ENCODE results near the gene C1GALT1.
"Not testable (repeated sequence)": the region's sequence is repeated elsewhere in the genome, so short reads cannot be mapped to it uniquely, and the experiment has no call there.

The C1GALT1 gene

GRCh38 chr7:7145151-7145550 is 37.2 kb upstream of the C1GALT1 start:
- POLR2A ChIA-PET; H3K9me3 ChIP-seq (ENCODE audit: control insufficient read depth, insufficient read depth, low read depth, low read length); H3K4me1 ChIP-seq (ENCODE audit: control insufficient read depth, insufficient read depth, low read length): not testable (repeated sequence)

GRCh38 chr7:7146837-7147236 is 35.5 kb upstream of the C1GALT1 start:
- no peaks in the 10 kb centered on the region for H3K36me3 ChIP-seq (ENCODE audit: control insufficient read depth in 2 of 2, insufficient read depth in 1 of 2, low read length in 2 of 2)
- H3K27ac ChIP-seq (ENCODE audit: extremely low read depth, low read depth, low read length) = no peak overlapping the region
- no peaks in the 10 kb centered on the region for H3K9me3 ChIP-seq (ENCODE audit: control insufficient read depth, insufficient read depth, low read depth, low read length)
- no peak for TF ChIP-seq GLI4 (tag by site-specific recombination; IDR thresholded peaks at IDR 0.05)
- no peak for TF ChIP-seq MYNN (tag by site-specific recombination; IDR thresholded peaks at IDR 0.05; ENCODE audit: borderline replicate concordance)
- no peaks in the 10 kb centered on the region for H3K4me1 ChIP-seq (ENCODE audit: control insufficient read depth, insufficient read depth, low read length)
- ChIA-PET CTCF (interaction anchor here (0.6 kb wide), 1 partner anchor 1089 kb away, joined by 3 read pairs; no protein-coding TSS in a partner anchor), POLR2A (no interaction called here)
- no peak overlapping the region for H3K4me3 ChIP-seq (ENCODE audit: low read depth, low read length)

More at GRCh38 chr7:7145151-7145550, 37.2 kb upstream of the C1GALT1 start:
- H3K4me3 ChIP-seq (ENCODE audit: low read depth, low read length); H3K27ac ChIP-seq (ENCODE audit: extremely low read depth, low read depth, low read length); H3K36me3 ChIP-seq (ENCODE audit: control insufficient read depth in 2 of 2, insufficient read depth in 1 of 2, low read length in 2 of 2): not testable (repeated sequence)
- CTCF ChIA-PET = interaction anchor here (0.6 kb wide), 1 partner anchor 115 kb away, joined by 3 read pairs; no protein-coding TSS in a partner anchor

DNA sequence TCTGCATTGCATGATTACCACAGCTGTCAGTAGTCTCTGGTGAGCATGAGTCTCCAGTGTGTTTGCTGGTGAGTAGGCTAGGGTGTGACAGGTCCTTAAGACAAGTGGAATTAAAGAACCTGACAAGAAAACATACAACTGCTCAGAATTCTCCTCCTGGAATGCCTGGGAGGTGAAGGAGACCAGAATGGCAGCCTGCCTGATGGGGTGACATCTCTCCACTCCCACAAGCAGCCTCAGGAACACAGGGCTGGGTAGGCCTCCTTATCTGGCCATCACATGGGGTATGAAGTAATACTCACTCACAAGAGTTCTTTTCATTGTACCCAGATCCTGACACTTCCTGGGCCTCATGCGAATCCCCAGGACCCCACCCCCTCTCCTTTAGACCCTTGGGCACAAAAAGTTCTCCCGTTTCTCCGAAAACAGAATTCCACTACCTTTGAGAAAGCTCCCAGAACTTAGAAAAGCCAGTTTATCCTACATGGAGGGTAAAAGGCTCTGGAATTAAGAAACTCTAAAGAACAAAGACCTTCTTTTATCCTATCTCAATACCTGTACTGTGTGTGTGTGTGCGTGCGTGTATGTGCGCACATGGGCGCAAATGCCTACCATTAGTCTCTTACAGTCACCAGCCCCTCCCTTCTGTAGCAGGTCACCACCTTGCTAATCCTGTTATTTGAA is 33.4 kb upstream of the C1GALT1 start:
- POLR2A ChIA-PET = no interaction called here
- CTCF ChIA-PET = no interaction called here
- H3K27ac ChIP-seq (ENCODE audit: extremely low read depth, low read depth, low read length) = no peak overlapping the region

More for the DNA sequence above, 33.4 kb upstream of the C1GALT1 start:
- no peaks in the 10 kb centered on the region for H3K4me1 ChIP-seq (ENCODE audit: control insufficient read depth, insufficient read depth, low read length)
- no peak overlapping the region for H3K4me3 ChIP-seq (ENCODE audit: low read depth, low read length)
- no peak for TF ChIP-seq ZNF501 (tag by site-specific recombination; IDR thresholded peaks at IDR 0.05)
- TF ChIP-seq, protein P1, sequence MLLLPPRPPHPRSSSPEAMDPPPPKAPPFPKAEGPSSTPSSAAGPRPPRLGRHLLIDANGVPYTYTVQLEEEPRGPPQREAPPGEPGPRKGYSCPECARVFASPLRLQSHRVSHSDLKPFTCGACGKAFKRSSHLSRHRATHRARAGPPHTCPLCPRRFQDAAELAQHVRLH (tag by site-specific recombination; IDR thresholded peaks at IDR 0.05) = no peak
- no peak for TF ChIP-seq ZNF157 (tag by site-specific recombination; IDR thresholded peaks at IDR 0.05)
- no peak for TF ChIP-seq ZNF654 (tag by site-specific recombination; IDR thresholded peaks at IDR 0.05; ENCODE audit: low read depth)
- no peak for TF ChIP-seq ZNF133 (tag by site-specific recombination; IDR thresholded peaks at IDR 0.05)
- no peak for TF ChIP-seq ZNF354C (tag by site-specific recombination; IDR thresholded peaks at IDR 0.05; ENCODE audit: borderline replicate concordance, low read depth)
- TF ChIP-seq ZBTB17 (tag by site-specific recombination; IDR thresholded peaks at IDR 0.05) = no peak
- no peak for TF ChIP-seq ZNF514 (tag by site-specific recombination; IDR thresholded peaks at IDR 0.05)
- TF ChIP-seq ZNF792 (tag by site-specific recombination; IDR thresholded peaks at IDR 0.05) = no peak
- no peak for TF ChIP-seq SCRT1 (tag by site-specific recombination; IDR thresholded peaks at IDR 0.05; ENCODE audit: borderline replicate concordance)
- no peak for TF ChIP-seq HOXC10 (CRISPR knock-in tag; IDR thresholded peaks at IDR 0.05)
- no peak for TF ChIP-seq ZNF518A (tag by site-specific recombination; conservative IDR thresholded peaks at IDR 0.05; ENCODE audit: low read depth)
- TF ChIP-seq ZSCAN16 (tag by site-specific recombination; IDR thresholded peaks at IDR 0.05) = no peak
- TF ChIP-seq ZBTB20 (tag by site-specific recombination; IDR thresholded peaks at IDR 0.05) = no peak
- TF ChIP-seq ZNF510 (tag by site-specific recombination; IDR thresholded peaks at IDR 0.05; ENCODE audit: insufficient replicate concordance) = no peak
- no peak for TF ChIP-seq ZNF404 (tag by site-specific recombination; IDR thresholded peaks at IDR 0.05)
- TF ChIP-seq, protein P2, sequence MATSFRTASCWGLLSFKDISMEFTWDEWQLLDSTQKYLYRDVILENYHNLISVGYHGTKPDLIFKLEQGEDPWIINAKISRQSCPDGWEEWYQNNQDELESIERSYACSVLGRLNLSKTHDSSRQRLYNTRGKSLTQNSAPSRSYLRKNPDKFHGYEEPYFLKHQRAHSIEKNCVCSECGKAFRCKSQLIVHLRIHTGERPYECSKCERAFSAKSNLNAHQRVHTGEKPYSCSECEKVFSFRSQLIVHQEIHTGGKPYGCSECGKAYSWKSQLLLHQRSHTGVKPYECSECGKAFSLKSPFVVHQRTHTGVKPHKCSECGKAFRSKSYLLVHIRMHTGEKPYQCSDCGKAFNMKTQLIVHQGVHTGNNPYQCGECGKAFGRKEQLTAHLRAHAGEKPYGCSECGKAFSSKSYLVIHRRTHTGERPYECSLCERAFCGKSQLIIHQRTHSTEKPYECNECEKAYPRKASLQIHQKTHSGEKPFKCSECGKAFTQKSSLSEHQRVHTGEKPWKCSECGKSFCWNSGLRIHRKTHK (tag by site-specific recombination; IDR thresholded peaks at IDR 0.05) = no peak
- TF ChIP-seq MYNN (tag by site-specific recombination; IDR thresholded peaks at IDR 0.05; ENCODE audit: borderline replicate concordance) = no peak
- TF ChIP-seq MEIS1 (CRISPR knock-in tag; IDR thresholded peaks at IDR 0.05; ENCODE audit: borderline replicate concordance) = no peak
- no peaks in the 10 kb centered on the region for H3K36me3 ChIP-seq (ENCODE audit: control insufficient read depth in 2 of 2, insufficient read depth in 1 of 2, low read length in 2 of 2)
- no peaks in the 10 kb centered on the region for H3K9me3 ChIP-seq (ENCODE audit: control insufficient read depth, insufficient read depth, low read depth, low read length)

All from HEK293 (cell line).